ENCODE data around the gene OPRD1. TPM values are rescaled to one million over a fixed set of nuclear protein-coding genes. Genes with fewer than 3 reads are reported as not detected.

OPRD1 gene
- total RNA-seq, 1 experiment from 2014 or later: not detected

DNA sequence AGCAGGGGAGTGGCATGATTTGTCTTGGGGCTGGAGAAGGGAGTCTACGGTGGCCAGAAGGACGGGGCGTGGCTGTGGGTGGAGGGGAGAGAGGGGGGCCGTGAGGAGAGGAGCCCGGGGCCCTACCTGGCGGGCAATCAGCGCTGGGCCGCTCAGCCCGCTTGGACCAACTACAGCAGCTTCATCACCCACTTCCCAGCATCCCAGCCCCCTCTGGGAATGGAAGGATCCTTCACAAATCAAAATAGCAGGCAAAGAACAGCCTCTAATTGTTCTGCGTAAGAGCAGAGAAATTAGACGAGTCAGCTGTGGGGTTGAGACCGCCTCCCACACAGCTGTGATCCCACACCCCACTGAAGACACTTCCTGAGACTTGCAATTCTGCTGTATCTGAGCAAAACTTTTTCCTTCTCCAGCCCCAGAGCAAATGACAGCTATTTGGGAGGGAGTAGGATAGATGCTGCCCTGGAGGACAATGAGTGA lies 43.5 kb downstream of the OPRD1 start:
- no peaks in the 10 kb centered on the region for H4K20me1 ChIP-seq (ENCODE audit: insufficient read depth, low read depth, low read length)
- H3K79me2 ChIP-seq (ENCODE audit: low read length): no peaks in the 10 kb centered on the region
- no peaks in the 10 kb centered on the region for H3K4me1 ChIP-seq (ENCODE audit: low read length)
- no peaks in the 10 kb centered on the region for H3K9me2 ChIP-seq (replicated peaks; ENCODE audit: insufficient read depth, low read length)
- no peak overlapping the region for H3K4me3 ChIP-seq (ENCODE audit: low read length)
- no peaks in the 10 kb centered on the region for H3K9me3 ChIP-seq (ENCODE audit: low read length)
- no peak overlapping the region for H3K27ac ChIP-seq (ENCODE audit: low read length)
- H3K9ac ChIP-seq (ENCODE audit: low read length): no peak overlapping the region
- H3K27me3 ChIP-seq (ENCODE audit: low read length): no peaks in the 10 kb centered on the region
- no peaks in the 10 kb centered on the region for H3K36me3 ChIP-seq (ENCODE audit: insufficient read depth, low read length)
- H2AFZ ChIP-seq (ENCODE audit: low read length): no peak overlapping the region
- H3K4me2 ChIP-seq (ENCODE audit: low read depth, low read length, poor library complexity, severe bottlenecking): no peak overlapping the region
- DNase-seq: no peak

GRCh38 chr1:28855969-28856368 lies 44.0 kb downstream of the OPRD1 start:
- no peak overlapping the region for H3K4me2 ChIP-seq (ENCODE audit: low read depth, low read length, poor library complexity, severe bottlenecking)
- DNase-seq: no peak

DNA sequence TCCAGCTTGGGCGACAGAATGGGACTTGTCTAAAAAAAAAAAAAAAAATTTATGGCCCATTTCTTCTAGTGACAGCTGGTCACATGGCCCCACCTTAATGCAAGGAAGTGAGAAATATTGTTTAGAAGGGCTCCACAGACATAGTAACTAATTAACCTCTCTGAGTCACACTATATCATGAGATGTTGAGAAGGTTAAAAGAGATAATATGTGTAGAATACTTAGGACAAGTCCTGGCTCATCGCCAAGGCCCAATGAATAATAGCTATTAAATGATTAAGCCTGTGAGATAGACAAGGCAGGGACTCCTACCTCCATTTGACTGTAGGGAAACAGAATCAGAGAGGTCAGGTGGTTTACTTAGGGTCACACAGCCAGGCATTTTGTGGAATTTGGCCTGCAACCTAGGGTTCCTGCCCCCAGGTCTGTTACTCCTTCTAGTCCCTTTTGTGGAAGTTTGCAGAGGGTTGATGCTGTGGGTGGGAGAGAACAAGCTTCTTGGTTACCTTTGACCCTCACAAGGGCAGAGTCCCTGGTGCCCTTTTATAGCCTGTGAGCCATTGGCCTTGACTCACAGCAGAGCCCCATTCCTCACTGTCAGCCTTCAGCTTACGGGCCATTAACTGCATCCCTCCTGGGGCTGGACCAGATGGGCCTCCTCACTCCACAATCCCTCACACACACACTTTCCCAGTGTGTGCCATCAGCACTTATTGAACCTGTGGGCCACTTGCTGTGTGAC lies 48.5 kb downstream of the OPRD1 start:
- Histone ChIP-seq H3K9me2 (replicated peaks; ENCODE audit: insufficient read depth, low read length) (no peaks in the 10 kb centered on the region), H4K20me1 (ENCODE audit: insufficient read depth, low read depth, low read length) (no peaks in the 10 kb centered on the region), H3K4me1 (ENCODE audit: low read length) (no peaks in the 10 kb centered on the region), H3K9me3 (ENCODE audit: low read length) (no peaks in the 10 kb centered on the region), H3K79me2 (ENCODE audit: low read length) (no peaks in the 10 kb centered on the region), H3K4me3 (ENCODE audit: low read length) (no peak overlapping the region), H3K4me2 (ENCODE audit: low read depth, low read length, poor library complexity, severe bottlenecking) (no peak overlapping the region), H2AFZ (ENCODE audit: low read length) (no peak overlapping the region), H3K27me3 (ENCODE audit: low read length) (no peaks in the 10 kb centered on the region), H3K36me3 (ENCODE audit: insufficient read depth, low read length) (no peaks in the 10 kb centered on the region), H3K27ac (ENCODE audit: low read length) (no peak overlapping the region), H3K9ac (ENCODE audit: low read length) (no peak overlapping the region)
- no peak for DNase-seq

More at GRCh38 chr1:28855969-28856368, 44.0 kb downstream of the OPRD1 start:
- Histone ChIP-seq H3K79me2 (ENCODE audit: low read length) (no peaks in the 10 kb centered on the region), H3K9me2 (replicated peaks; ENCODE audit: insufficient read depth, low read length) (no peaks in the 10 kb centered on the region), H3K9me3 (ENCODE audit: low read length) (no peaks in the 10 kb centered on the region), H3K9ac (ENCODE audit: low read length) (no peak overlapping the region), H4K20me1 (ENCODE audit: insufficient read depth, low read depth, low read length) (no peaks in the 10 kb centered on the region), H3K27me3 (ENCODE audit: low read length) (no peaks in the 10 kb centered on the region), H3K4me1 (ENCODE audit: low read length) (no peaks in the 10 kb centered on the region), H3K4me3 (ENCODE audit: low read length) (no peak overlapping the region), H3K36me3 (ENCODE audit: insufficient read depth, low read length) (no peaks in the 10 kb centered on the region), H2AFZ (ENCODE audit: low read length) (no peak overlapping the region), H3K27ac (ENCODE audit: low read length) (no peak overlapping the region)

DNA sequence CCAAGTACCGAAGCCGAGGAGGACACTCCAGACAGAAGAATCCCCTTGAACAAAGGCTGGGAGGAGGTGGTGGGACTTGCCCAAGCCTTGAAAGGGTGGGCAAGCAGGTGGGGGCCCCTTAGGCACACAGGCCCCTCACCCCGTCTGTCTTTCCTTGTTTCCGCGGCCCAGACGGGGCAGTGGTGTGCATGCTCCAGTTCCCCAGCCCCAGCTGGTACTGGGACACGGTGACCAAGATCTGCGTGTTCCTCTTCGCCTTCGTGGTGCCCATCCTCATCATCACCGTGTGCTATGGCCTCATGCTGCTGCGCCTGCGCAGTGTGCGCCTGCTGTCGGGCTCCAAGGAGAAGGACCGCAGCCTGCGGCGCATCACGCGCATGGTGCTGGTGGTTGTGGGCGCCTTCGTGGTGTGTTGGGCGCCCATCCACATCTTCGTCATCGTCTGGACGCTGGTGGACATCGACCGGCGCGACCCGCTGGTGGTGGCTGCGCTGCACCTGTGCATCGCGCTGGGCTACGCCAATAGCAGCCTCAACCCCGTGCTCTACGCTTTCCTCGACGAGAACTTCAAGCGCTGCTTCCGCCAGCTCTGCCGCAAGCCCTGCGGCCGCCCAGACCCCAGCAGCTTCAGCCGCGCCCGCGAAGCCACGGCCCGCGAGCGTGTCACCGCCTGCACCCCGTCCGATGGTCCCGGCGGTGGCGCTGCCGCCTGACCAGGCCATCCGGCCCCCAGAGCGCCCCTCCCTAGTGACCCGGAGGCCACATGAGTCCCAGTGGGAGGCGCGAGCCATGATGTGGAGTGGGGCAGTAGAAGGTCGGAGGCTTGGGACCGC lies 50.8 kb downstream of the OPRD1 start:
- Histone ChIP-seq H3K4me3 (ENCODE audit: low read length) (no peak overlapping the region), H3K79me2 (ENCODE audit: low read length) (no peaks in the 10 kb centered on the region), H3K27me3 (ENCODE audit: low read length) (no peaks in the 10 kb centered on the region), H3K27ac (ENCODE audit: low read length) (no peak overlapping the region), H3K4me2 (ENCODE audit: low read depth, low read length, poor library complexity, severe bottlenecking) (no peak overlapping the region), H3K9me2 (replicated peaks; ENCODE audit: insufficient read depth, low read length) (no peaks in the 10 kb centered on the region), H3K4me1 (ENCODE audit: low read length) (no peaks in the 10 kb centered on the region), H4K20me1 (ENCODE audit: insufficient read depth, low read depth, low read length) (no peaks in the 10 kb centered on the region), H3K9me3 (ENCODE audit: low read length) (no peaks in the 10 kb centered on the region), H3K9ac (ENCODE audit: low read length) (no peak overlapping the region), H3K36me3 (ENCODE audit: insufficient read depth, low read length) (no peaks in the 10 kb centered on the region), H2AFZ (ENCODE audit: low read length) (no peak overlapping the region)
- no peak for DNase-seq

DNA sequence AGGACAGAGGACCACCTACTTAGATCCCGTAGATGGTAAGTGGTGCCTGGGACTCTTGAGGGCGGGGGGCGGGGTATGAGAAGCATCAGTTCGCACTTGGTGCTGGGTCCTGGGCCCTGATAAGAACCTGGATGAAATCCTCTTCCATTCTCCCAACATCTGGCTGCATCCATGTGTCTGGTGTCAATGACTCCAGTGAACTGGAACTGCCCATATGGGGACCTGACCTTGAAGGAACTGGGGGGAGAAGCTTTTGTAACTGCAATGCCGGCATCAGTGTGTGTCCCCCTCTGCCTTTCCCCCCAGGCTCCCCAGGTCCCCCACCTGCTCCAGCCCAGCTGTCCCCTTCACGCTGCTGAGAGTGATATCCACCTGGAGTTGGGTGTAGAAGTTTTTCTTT lies 52.7 kb downstream of the OPRD1 start:
- H3K27ac ChIP-seq (ENCODE audit: low read length): no peak overlapping the region
- no peak overlapping the region for H3K4me2 ChIP-seq (ENCODE audit: low read depth, low read length, poor library complexity, severe bottlenecking)
- H3K9me2 ChIP-seq (replicated peaks; ENCODE audit: insufficient read depth, low read length): no peaks in the 10 kb centered on the region
- H2AFZ ChIP-seq (ENCODE audit: low read length): no peak overlapping the region
- no peaks in the 10 kb centered on the region for H3K9me3 ChIP-seq (ENCODE audit: low read length)
- H3K27me3 ChIP-seq (ENCODE audit: low read length): no peaks in the 10 kb centered on the region
- DNase-seq: no peak
- no peaks in the 10 kb centered on the region for H3K79me2 ChIP-seq (ENCODE audit: low read length)
- H4K20me1 ChIP-seq (ENCODE audit: insufficient read depth, low read depth, low read length): no peaks in the 10 kb centered on the region
- H3K4me3 ChIP-seq (ENCODE audit: low read length): no peak overlapping the region
- no peaks in the 10 kb centered on the region for H3K4me1 ChIP-seq (ENCODE audit: low read length)
- no peaks in the 10 kb centered on the region for H3K36me3 ChIP-seq (ENCODE audit: insufficient read depth, low read length)
- no peak overlapping the region for H3K9ac ChIP-seq (ENCODE audit: low read length)

DNA sequence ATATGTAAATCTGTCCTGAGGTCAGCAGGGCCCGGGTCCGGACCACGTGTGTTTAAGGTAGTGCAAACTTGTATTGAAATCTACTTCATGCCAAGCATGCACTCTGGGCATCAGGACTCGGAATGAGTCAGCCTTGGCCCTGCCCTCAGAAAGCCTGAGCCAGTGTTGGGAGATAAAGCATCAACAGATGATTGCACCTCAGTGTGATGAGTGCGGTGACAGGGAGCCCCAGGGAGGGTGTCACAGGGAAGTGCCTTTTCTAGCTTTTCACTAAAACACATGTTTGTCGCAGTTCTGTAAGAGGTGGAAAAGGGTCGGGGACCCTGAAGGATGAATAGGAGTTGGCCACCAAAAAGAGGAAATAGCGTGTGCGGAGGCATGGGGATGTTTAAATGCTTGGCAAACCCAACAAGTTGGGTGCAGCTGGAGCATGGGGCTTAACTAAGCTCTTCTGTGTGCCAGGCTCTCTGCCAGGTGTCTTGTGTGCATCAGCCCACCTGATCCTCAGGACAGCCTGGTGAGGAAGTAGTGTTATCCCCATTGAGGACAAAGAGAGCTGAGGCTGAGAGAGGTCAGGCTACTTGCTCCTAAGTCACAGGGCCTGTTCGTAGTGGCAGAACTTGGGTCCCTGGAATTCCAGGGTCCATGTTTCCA lies 54.2 kb downstream of the OPRD1 start:
- Histone ChIP-seq H4K20me1 (ENCODE audit: insufficient read depth, low read depth, low read length) (no peaks in the 10 kb centered on the region), H3K27me3 (ENCODE audit: low read length) (no peaks in the 10 kb centered on the region), H3K9me3 (ENCODE audit: low read length) (no peaks in the 10 kb centered on the region), H2AFZ (ENCODE audit: low read length) (no peak overlapping the region), H3K9ac (ENCODE audit: low read length) (no peak overlapping the region), H3K4me1 (ENCODE audit: low read length) (no peaks in the 10 kb centered on the region), H3K79me2 (ENCODE audit: low read length) (no peaks in the 10 kb centered on the region), H3K4me3 (ENCODE audit: low read length) (no peak overlapping the region), H3K36me3 (ENCODE audit: insufficient read depth, low read length) (no peaks in the 10 kb centered on the region), H3K4me2 (ENCODE audit: low read depth, low read length, poor library complexity, severe bottlenecking) (no peak overlapping the region), H3K9me2 (replicated peaks; ENCODE audit: insufficient read depth, low read length) (no peaks in the 10 kb centered on the region), H3K27ac (ENCODE audit: low read length) (no peak overlapping the region)
- DNase-seq: peak; percentile 46

DNA sequence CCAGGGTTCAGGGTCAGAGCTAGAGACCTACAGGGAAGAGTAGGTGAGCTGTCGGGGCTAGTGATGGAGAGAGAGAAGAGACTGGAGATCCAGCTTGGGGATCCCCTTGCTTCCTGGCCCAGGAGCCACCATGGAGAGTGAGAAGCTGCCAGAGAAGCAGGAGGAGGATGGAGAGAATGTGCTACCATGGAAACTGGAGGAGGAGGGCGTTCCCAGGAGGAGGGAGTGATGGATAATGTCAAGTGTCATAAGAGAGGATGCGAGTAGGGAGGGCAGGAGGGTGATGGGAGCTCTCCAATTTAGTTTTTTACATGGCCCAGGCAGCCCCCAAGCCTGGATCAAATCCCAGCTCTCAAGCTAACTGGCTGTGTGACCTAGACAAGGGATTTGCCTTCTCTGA lies 55.9 kb downstream of the OPRD1 start:
- Histone ChIP-seq H4K20me1 (ENCODE audit: insufficient read depth, low read depth, low read length) (no peaks in the 10 kb centered on the region), H2AFZ (ENCODE audit: low read length) (no peak overlapping the region), H3K79me2 (ENCODE audit: low read length) (no peaks in the 10 kb centered on the region), H3K9me2 (replicated peaks; ENCODE audit: insufficient read depth, low read length) (no peaks in the 10 kb centered on the region), H3K27me3 (ENCODE audit: low read length) (no peaks in the 10 kb centered on the region), H3K9ac (ENCODE audit: low read length) (no peak overlapping the region), H3K9me3 (ENCODE audit: low read length) (no peaks in the 10 kb centered on the region), H3K4me1 (ENCODE audit: low read length) (no peaks in the 10 kb centered on the region), H3K36me3 (ENCODE audit: insufficient read depth, low read length) (no peaks in the 10 kb centered on the region), H3K4me3 (ENCODE audit: low read length) (no peak overlapping the region), H3K4me2 (ENCODE audit: low read depth, low read length, poor library complexity, severe bottlenecking) (no peak overlapping the region), H3K27ac (ENCODE audit: low read length) (no peak overlapping the region)
- no peak for DNase-seq

DNA sequence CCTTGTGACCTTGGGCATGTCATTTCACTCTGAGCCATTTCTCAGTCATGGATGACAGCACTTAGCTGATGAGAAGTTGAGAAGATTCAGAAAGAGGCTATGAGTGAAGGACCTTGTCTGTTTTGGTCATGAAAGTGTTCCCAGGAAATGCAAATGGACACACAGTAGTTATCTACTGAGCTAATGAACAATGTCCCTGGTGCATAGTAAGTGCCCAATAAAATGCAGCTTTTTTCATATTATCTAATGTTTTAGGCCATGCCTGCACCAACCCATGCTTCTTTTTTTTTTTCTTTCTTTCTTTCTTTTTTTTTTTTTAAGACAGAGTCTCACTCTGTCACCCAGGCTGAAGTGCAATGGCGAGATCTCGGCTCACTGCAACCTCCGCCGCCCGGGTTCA lies 58.0 kb downstream of the OPRD1 start:
- Histone ChIP-seq H3K27me3 (ENCODE audit: low read length) (no peaks in the 10 kb centered on the region), H3K9me3 (ENCODE audit: low read length) (no peaks in the 10 kb centered on the region)

More for the DNA sequence above, 58.0 kb downstream of the OPRD1 start:
- no peak overlapping the region for H3K4me2 ChIP-seq (ENCODE audit: low read depth, low read length, poor library complexity, severe bottlenecking)
- H3K27ac ChIP-seq (ENCODE audit: low read length): no peak overlapping the region
- no peaks in the 10 kb centered on the region for H4K20me1 ChIP-seq (ENCODE audit: insufficient read depth, low read depth, low read length)
- H3K79me2 ChIP-seq (ENCODE audit: low read length): no peaks in the 10 kb centered on the region
- no peaks in the 10 kb centered on the region for H3K9me2 ChIP-seq (replicated peaks; ENCODE audit: insufficient read depth, low read length)
- DNase-seq: no peak
- no peaks in the 10 kb centered on the region for H3K36me3 ChIP-seq (ENCODE audit: insufficient read depth, low read length)
- no peak overlapping the region for H2AFZ ChIP-seq (ENCODE audit: low read length)
- H3K4me1 ChIP-seq (ENCODE audit: low read length): no peaks in the 10 kb centered on the region
- no peak overlapping the region for H3K4me3 ChIP-seq (ENCODE audit: low read length)
- no peak overlapping the region for H3K9ac ChIP-seq (ENCODE audit: low read length)
